Chondrocyte (in vitro differentiated cells): ENCODE measurements around the gene ELMO1. TPM values are rescaled to one million over a fixed set of nuclear protein-coding genes. Genes with fewer than 3 reads are reported as not detected.

ENCODE experiments used
- DNase-seq: peaks from one replicate; pipeline ENCODE4 v3.0.0; 2021; ENCODE audit warnings: mixed read lengths, low spot score
- H3K27ac Mint-ChIP-seq: one replicate; pipeline ENCODE4 v1.8.0; 2021; ENCODE audit warnings: mild to moderate bottlenecking, moderate library complexity, mixed read lengths; ENCODE audit not compliant: unreplicated experiment
- H3K27me3 Mint-ChIP-seq: 2 replicates; pipeline ENCODE4 v1.8.0; 2021; ENCODE audit warnings: low read depth, mixed read lengths
- H3K36me3 Mint-ChIP-seq: 2 replicates; pipeline ENCODE4 v1.8.0; 2021; ENCODE audit warnings: low read depth, mixed read lengths
- H3K4me1 Mint-ChIP-seq: 2 replicates; pipeline ENCODE4 v1.8.0; 2021; ENCODE audit warnings: low read depth, mild to moderate bottlenecking, mixed read lengths
- H3K4me3 Mint-ChIP-seq: one replicate; pipeline ENCODE4 v1.8.0; 2021; ENCODE audit warnings: mild to moderate bottlenecking, moderate library complexity, mixed read lengths; ENCODE audit not compliant: unreplicated experiment
- H3K9me3 Mint-ChIP-seq: 2 replicates; pipeline ENCODE4 v1.8.0; 2021; ENCODE audit warnings: low read depth, mixed read lengths
- CTCF ChIP-seq: fragments of 200-600 bp; sonication (generic); IDR thresholded peaks from 2 replicates; pipeline ENCODE4 v1.5.0; 2021; ENCODE audit warnings: antibody characterized with exemption, mild to moderate bottlenecking, moderate library complexity
- long read RNA-seq: library from polyadenylated mRNA; stranded (forward); transcript quantifications from one replicate; pipeline ENCODE4 v2.0.0, GENCODE V29; 2021
- total RNA-seq: library from RNA; stranded (reverse); gene quantifications from 3 replicates; pipeline ENCODE4 v1.2.1, GENCODE V29; 2021

ELMO1 gene
- 0.33 to 0.60 TPM (median 0.42 TPM) in 3 replicates for total RNA-seq
- long read RNA-seq = 0 reads

GRCh38 chr7:37448636-37449361 is at the start of gene ELMO1:
Gene ELMO1 (minus strand): TSS chr7:37448864. CDS start chr7:37342690, 106,174 bp downstream.
- Mint-ChIP-seq H3K4me1 (peaks cover 9% of the 10 kb centered on the region), H3K4me3 (peak within 1 kb of the TSS; percentile 82), H3K27me3 (peaks cover 45% of the 10 kb centered on the region), H3K9me3 (no peaks in the 10 kb centered on the region), H3K27ac (no peak within 1 kb of the TSS), H3K36me3 (no peaks in the 10 kb centered on the region)
- no peak for DNase-seq
- peak; percentile 74 for TF ChIP-seq CTCF

DNA sequence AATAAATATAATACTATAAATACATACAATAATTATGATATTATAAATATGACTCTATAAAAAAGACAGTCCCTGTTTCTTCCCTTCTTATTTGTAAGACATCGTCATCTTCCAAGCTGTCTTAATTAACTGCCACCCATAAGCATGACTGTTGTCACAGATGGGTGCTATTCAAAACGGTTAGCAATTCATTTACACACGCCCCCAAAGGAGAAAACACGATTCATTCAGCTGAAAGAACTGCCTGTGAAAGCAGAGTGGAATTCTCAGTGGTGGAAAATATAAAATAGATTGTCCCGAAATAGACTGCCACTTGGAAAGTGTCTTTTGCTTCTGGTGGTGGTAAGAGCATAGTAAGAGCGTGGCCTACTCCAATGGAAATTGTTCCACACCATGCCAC is 48.9 kb upstream of the ELMO1 start:
- Mint-ChIP-seq H3K9me3 (no peaks in the 10 kb centered on the region), H3K4me3 (no peak overlapping the region), H3K4me1 (no peaks in the 10 kb centered on the region), H3K27ac (no peak overlapping the region), H3K36me3 (no peaks in the 10 kb centered on the region), H3K27me3 (peaks cover 2% of the 10 kb centered on the region)
- TF ChIP-seq CTCF = no peak
- DNase-seq = no peak

GRCh38 chr7:37495574-37496184 is 47.0 kb upstream of the ELMO1 start:
- no peaks in the 10 kb centered on the region for H3K9me3 Mint-ChIP-seq
- no peak for DNase-seq
- no peak overlapping the region for H3K4me3 Mint-ChIP-seq
- H3K27ac Mint-ChIP-seq = no peak overlapping the region
- H3K27me3 Mint-ChIP-seq = no peaks in the 10 kb centered on the region
- peak; percentile 85 for TF ChIP-seq CTCF
- no peaks in the 10 kb centered on the region for H3K36me3 Mint-ChIP-seq
- no peaks in the 10 kb centered on the region for H3K4me1 Mint-ChIP-seq

DNA sequence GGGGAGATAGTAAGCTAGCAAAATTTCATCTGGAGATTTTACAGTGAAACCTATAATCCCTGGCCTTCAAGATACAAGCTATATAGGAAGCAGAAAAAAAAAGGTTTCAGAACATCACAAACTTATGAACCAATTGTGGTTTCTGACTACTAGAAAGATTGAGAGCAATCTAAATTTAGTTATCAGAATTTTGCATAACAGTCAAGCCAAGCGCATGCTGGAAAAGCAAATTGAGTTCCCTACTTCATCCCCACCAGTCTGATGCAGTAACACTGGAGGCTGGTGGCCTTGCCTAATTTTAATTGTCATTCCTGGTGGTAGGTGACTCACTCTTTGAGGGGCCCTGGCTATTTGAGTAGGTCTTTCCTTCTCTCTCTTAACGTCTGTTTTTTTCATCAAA is 46.3 kb upstream of the ELMO1 start:
- no peaks in the 10 kb centered on the region for H3K27me3 Mint-ChIP-seq
- H3K9me3 Mint-ChIP-seq = no peaks in the 10 kb centered on the region
- TF ChIP-seq CTCF = no peak
- no peak overlapping the region for H3K4me3 Mint-ChIP-seq
- H3K36me3 Mint-ChIP-seq = no peaks in the 10 kb centered on the region
- H3K27ac Mint-ChIP-seq = no peak overlapping the region
- no peak for DNase-seq
- H3K4me1 Mint-ChIP-seq = no peaks in the 10 kb centered on the region

GRCh38 chr7:37493810-37494209 is 45.1 kb upstream of the ELMO1 start:
- Mint-ChIP-seq H3K4me1 (no peaks in the 10 kb centered on the region), H3K4me3 (no peak overlapping the region), H3K27ac (no peak overlapping the region), H3K9me3 (no peaks in the 10 kb centered on the region), H3K27me3 (no peaks in the 10 kb centered on the region), H3K36me3 (no peaks in the 10 kb centered on the region)
- no peak for DNase-seq
- no peak for TF ChIP-seq CTCF
